Right lung (tissue), 5 donors: ENCODE results near the gene MAGOHB. TPM values are rescaled to one million over a fixed set of nuclear protein-coding genes. Genes with fewer than 3 reads are reported as not detected.

Experiments
- DNase-seq, 2 donors: peaks; one replicate each; pipeline ENCODE4 v3.0.0-alpha.2; 2013
- polyA plus RNA-seq, 5 donors: library from polyadenylated mRNA; unstranded; fragments of 120-200 nt; gene quantifications; one replicate each; pipeline versions ENCODE4 v1.2.1 to v1.2.3, GENCODE V29; 2013; ENCODE audit warnings: inconsistent platforms in 1 of 5, low replicate concordance in 1 of 5; ENCODE audit not compliant: insufficient read length in 5 of 5, insufficient read depth in 1 of 5

MAGOHB gene
- polyA plus RNA-seq, 5 donors = 31.3 to 56.6 (median 44.7) TPM

GRCh38 chr12:10558301-10558700, 55.1 kb downstream of the MAGOHB start:
- DNase-seq = no peak

- no peak for DNase-seq
Observed at GRCh38 chr12:10557766-10558165, 55.6 kb downstream of the MAGOHB start.

GRCh38 chr12:10557329-10557728, 56.1 kb downstream of the MAGOHB start:
- DNase-seq = no peak

- no peak for DNase-seq
Observed at GRCh38 chr12:10554756-10555481, 58.5 kb downstream of the MAGOHB start.

- DNase-seq = no peak
Observed at GRCh38 chr12:10554228-10554755, 59.1 kb downstream of the MAGOHB start.

Other genes starting within 250 kb of the MAGOHB start
- 1 to 10 TPM in 4 of 5 donors, under 1 TPM in 1; 0.98 to 3.0 (median 1.5) TPM for gene KLRK1, start 223.6 kb downstream of the MAGOHB start, polyA plus RNA-seq
- gene KLRC4, start 203.9 kb downstream of the MAGOHB start, polyA plus RNA-seq = under 1 TPM in 4 of 5 donors, not detected in 1; 0.36 to 0.85 (median 0.41) TPM
- under 1 TPM in 4 of 5 donors, not detected in 1; 0.15 to 0.59 (median 0.27) TPM for gene KLRC3, start 193.0 kb downstream of the MAGOHB start, polyA plus RNA-seq
- under 1 TPM; 0.15 to 0.71 (median 0.42) TPM for gene KLRC2, start 177.6 kb downstream of the MAGOHB start, polyA plus RNA-seq
- gene KLRC1, start 160.2 kb downstream of the MAGOHB start, polyA plus RNA-seq = 1 to 10 TPM in 2 of 5 donors, under 1 TPM in 3; 0.46 to 2.6 (median 0.91) TPM
- gene EIF2S3B, start 107.7 kb downstream of the MAGOHB start, polyA plus RNA-seq = 10 to 100 TPM in 2 of 5 donors, 1 to 10 TPM in 3; 1.3 to 12.3 (median 3.8) TPM
- under 1 TPM; 0.54 to 0.85 (median 0.60) TPM for gene STYK1, start 60.4 kb upstream of the MAGOHB start, polyA plus RNA-seq
- gene YBX3, start 109.7 kb upstream of the MAGOHB start, polyA plus RNA-seq = 100 to 1,000 TPM; 123 to 182 (median 145) TPM
- gene TAS2R7, start 189.0 kb upstream of the MAGOHB start, polyA plus RNA-seq = not detected
- gene TAS2R8, start 193.7 kb upstream of the MAGOHB start, polyA plus RNA-seq = not detected
- not detected for gene TAS2R9, start 196.6 kb upstream of the MAGOHB start, polyA plus RNA-seq
- 1 to 10 TPM; 1.1 to 3.5 (median 2.4) TPM for gene TAS2R10, start 212.7 kb upstream of the MAGOHB start, polyA plus RNA-seq
- 10 to 100 TPM in 3 of 5 donors, 1 to 10 TPM in 2; 7.2 to 16.9 (median 11.4) TPM for gene PRR4, start 235.9 kb upstream of the MAGOHB start, polyA plus RNA-seq